Measurements from ENCODE around the gene KCNN4. TPM values are rescaled to one million over a fixed set of nuclear protein-coding genes. Genes with fewer than 3 reads are reported as not detected.
A peak's percentile ranks its signal among the peaks of the same experiment; 100 is the strongest.

The KCNN4 gene
- total RNA-seq, 1 donor from 2014 or later: 0.23 TPM

GRCh38 chr19:43751466-43752220, 29.1 kb downstream of the KCNN4 start:
- DNase-seq (ENCODE audit: extremely low read depth, low read depth, low spot score): no peak

GRCh38 chr19:43749898-43750297, 30.9 kb downstream of the KCNN4 start:
- no peak for DNase-seq (ENCODE audit: extremely low read depth, low read depth, low spot score)

- DNase-seq (ENCODE audit: extremely low read depth, low read depth, low spot score): no peak
Measured at GRCh38 chr19:43749152-43749551, 31.6 kb downstream of the KCNN4 start.

GRCh38 chr19:43748685-43749084, 32.1 kb downstream of the KCNN4 start:
- no peak for DNase-seq (ENCODE audit: extremely low read depth, low read depth, low spot score)

- no peak for DNase-seq (ENCODE audit: extremely low read depth, low read depth, low spot score)
Measured at GRCh38 chr19:43748205-43748594, 32.6 kb downstream of the KCNN4 start.

- no peak for DNase-seq (ENCODE audit: extremely low read depth, low read depth, low spot score)
Measured at GRCh38 chr19:43747557-43748204, 33.1 kb downstream of the KCNN4 start.

- no peak for DNase-seq (ENCODE audit: extremely low read depth, low read depth, low spot score)
Measured at GRCh38 chr19:43743059-43743458, 37.7 kb downstream of the KCNN4 start.

- no peak for DNase-seq (ENCODE audit: extremely low read depth, low read depth, low spot score)
Measured at GRCh38 chr19:43741075-43741825, 39.5 kb downstream of the KCNN4 start.

GRCh38 chr19:43739439-43740235, 41.1 kb downstream of the KCNN4 start:
- DNase-seq (ENCODE audit: extremely low read depth, low read depth, low spot score): no peak

- no peak for DNase-seq (ENCODE audit: extremely low read depth, low read depth, low spot score)
Measured at GRCh38 chr19:43738780-43739211, 42.0 kb downstream of the KCNN4 start.

GRCh38 chr19:43735957-43736356, 44.8 kb downstream of the KCNN4 start:
- no peak for DNase-seq (ENCODE audit: extremely low read depth, low read depth, low spot score)

- DNase-seq (ENCODE audit: extremely low read depth, low read depth, low spot score): no peak
Measured at GRCh38 chr19:43735013-43735412, 45.8 kb downstream of the KCNN4 start.

GRCh38 chr19:43731846-43732245, 48.9 kb downstream of the KCNN4 start:
- no peak for DNase-seq (ENCODE audit: extremely low read depth, low read depth, low spot score)

GRCh38 chr19:43731346-43731745, 49.4 kb downstream of the KCNN4 start:
- no peak for DNase-seq (ENCODE audit: extremely low read depth, low read depth, low spot score)

GRCh38 chr19:43729919-43730318, 50.9 kb downstream of the KCNN4 start:
- no peak for DNase-seq (ENCODE audit: extremely low read depth, low read depth, low spot score)

- DNase-seq (ENCODE audit: extremely low read depth, low read depth, low spot score): no peak
Measured at GRCh38 chr19:43727593-43727853, 53.2 kb downstream of the KCNN4 start.

- DNase-seq (ENCODE audit: extremely low read depth, low read depth, low spot score): no peak
Measured at GRCh38 chr19:43726736-43727592, 53.8 kb downstream of the KCNN4 start.

- DNase-seq (ENCODE audit: extremely low read depth, low read depth, low spot score): peak; percentile 44
Measured at GRCh38 chr19:43725468-43725867, 55.3 kb downstream of the KCNN4 start.

- DNase-seq (ENCODE audit: extremely low read depth, low read depth, low spot score): no peak
Measured at GRCh38 chr19:43724896-43725295, 55.9 kb downstream of the KCNN4 start.

- no peak for DNase-seq (ENCODE audit: extremely low read depth, low read depth, low spot score)
Measured at GRCh38 chr19:43723588-43723987, 57.2 kb downstream of the KCNN4 start.
